Endothelial cell (in vitro differentiated cells): ENCODE measurements around the gene NDUFB7. TPM values are rescaled to one million over a fixed set of nuclear protein-coding genes. Genes with fewer than 3 reads are reported as not detected.
A peak's percentile ranks its signal among the peaks of the same experiment; 100 is the strongest.
"Not testable (repeated sequence)": the region's sequence is repeated elsewhere in the genome, so short reads cannot be mapped to it uniquely, and the experiment has no call there.

Experiments
- DNase-seq: peaks from one replicate; pipeline ENCODE4 v3.0.0; 2021; ENCODE audit warnings: low spot score
- H3K27ac Mint-ChIP-seq: one replicate; pipeline ENCODE4 v1.8.0; 2021; ENCODE audit warnings: mixed read lengths, inconsistent platforms; ENCODE audit not compliant: unreplicated experiment
- H3K27me3 Mint-ChIP-seq: one replicate; pipeline ENCODE4 v1.8.0; 2021; ENCODE audit warnings: mild to moderate bottlenecking, moderate library complexity, mixed read lengths, inconsistent platforms; ENCODE audit not compliant: unreplicated experiment
- H3K36me3 Mint-ChIP-seq: one replicate; pipeline ENCODE4 v1.8.0; 2021; ENCODE audit warnings: mild to moderate bottlenecking, low read depth, mixed read lengths, inconsistent platforms; ENCODE audit not compliant: unreplicated experiment
- H3K4me1 Mint-ChIP-seq: one replicate; pipeline ENCODE4 v1.8.0; 2021; ENCODE audit warnings: mild to moderate bottlenecking, mixed read lengths, inconsistent platforms; ENCODE audit not compliant: unreplicated experiment
- H3K4me3 Mint-ChIP-seq: one replicate; pipeline ENCODE4 v1.8.0; 2021; ENCODE audit warnings: mild to moderate bottlenecking, mixed read lengths, inconsistent platforms; ENCODE audit not compliant: unreplicated experiment
- H3K9me3 Mint-ChIP-seq: one replicate; pipeline ENCODE4 v1.8.0; 2021; ENCODE audit warnings: mixed read lengths, inconsistent platforms; ENCODE audit not compliant: unreplicated experiment
- CTCF ChIP-seq: fragments of 200-600 bp; sonication (generic); IDR thresholded peaks from one replicate; pipeline ENCODE4 v1.5.0; 2021; ENCODE audit warnings: antibody characterized with exemption; ENCODE audit not compliant: unreplicated experiment
- long read RNA-seq: library from polyadenylated mRNA; unstranded; transcript quantifications from one replicate; pipeline ENCODE4 v2.0.0, GENCODE V29; 2020; ENCODE audit not compliant: unreplicated experiment
- total RNA-seq: library from RNA; stranded (reverse); fragmentation: NEBNext Ultra II Directional; extraction: Animal tissue kit (Norgen Biotek cat#: 25700); gene quantifications from one replicate; pipeline ENCODE4 v1.2.1, GENCODE V29; 2021; ENCODE audit not compliant: unreplicated experiment

The NDUFB7 gene
- total RNA-seq: 122 TPM
- long read RNA-seq, transcript NDUFB7-201 (3 exons, 531 nt): major isoform, 95 of 97 reads
- long read RNA-seq, partial matches to known transcripts: 0 of 97 reads
- long read RNA-seq, other reads (novel, unspliced or antisense): 2 of 97 reads

DNA sequence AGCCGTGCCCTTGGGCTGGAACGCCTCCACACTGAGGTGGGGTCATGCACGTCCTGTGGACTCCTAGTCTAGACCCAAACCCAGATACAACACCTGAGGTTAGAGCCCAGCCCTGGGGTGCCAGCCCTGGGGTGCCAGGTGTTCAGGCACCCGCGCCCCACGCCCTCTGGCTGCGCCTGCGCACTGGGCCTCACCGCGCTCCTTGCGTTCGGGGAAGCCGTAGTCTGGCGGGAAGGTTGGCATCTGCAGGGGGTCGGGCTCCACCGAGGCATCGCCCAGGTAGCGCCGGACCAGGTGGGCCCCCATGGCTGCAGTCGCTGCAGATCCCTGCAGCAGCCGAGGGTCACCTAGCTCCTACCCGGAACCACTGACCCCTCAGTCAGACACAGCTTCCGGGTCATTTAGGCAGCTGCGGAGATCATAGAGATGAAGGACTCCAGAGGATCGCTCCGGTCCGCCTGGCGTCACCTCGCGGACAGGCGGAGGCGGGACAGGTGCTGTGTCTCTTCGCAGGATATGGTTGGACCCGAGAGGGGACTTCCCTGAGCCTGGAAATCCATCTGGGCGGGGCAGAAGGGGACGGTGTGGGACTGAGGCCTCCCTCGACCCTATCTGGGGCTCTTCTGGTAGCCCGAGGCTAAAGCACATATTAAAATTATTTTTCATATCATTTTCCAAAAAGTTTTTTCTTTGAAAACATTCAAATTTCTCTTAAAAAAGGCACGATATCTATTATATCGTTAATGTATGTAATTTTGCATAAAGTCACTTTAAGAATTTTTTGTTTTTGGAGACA is at the start of gene NDUFB7:
TSS of gene NDUFB7 (minus strand) at position 372 of the 796 bp plus-strand sequence. CDS start at position 306, 66 bp downstream.
- peak; percentile 83 for DNase-seq
- Mint-ChIP-seq H3K27ac (peak within 1 kb of the TSS; percentile 77), H3K27me3 (peaks cover 14% of the 10 kb centered on the region), H3K4me3 (peak within 1 kb of the TSS; percentile 96), H3K4me1 (peaks cover 2% of the 10 kb centered on the region), H3K9me3 (no peaks in the 10 kb centered on the region), H3K36me3 (peaks cover 12% of the 10 kb centered on the region)
- TF ChIP-seq CTCF: no peak

DNA sequence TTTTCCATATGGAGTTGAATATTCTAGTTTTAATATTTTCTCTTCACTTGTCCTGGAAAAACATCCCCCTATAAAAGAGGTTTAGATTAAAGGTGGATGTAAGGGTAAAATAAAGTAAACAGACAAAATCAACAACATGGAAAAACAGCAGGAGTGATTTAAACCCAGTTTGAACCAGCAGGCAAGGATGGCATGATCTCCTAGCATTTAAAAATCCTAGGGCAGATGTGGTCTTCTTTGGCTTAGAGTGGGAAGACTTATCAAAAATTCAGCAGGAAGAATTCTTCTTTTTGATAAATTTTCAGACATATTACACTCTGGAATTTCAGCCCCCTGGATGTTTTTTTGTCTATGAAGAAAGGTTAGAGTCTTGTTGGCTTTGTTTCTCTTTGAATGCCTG is 47.5 kb upstream of the NDUFB7 start:
- peaks cover 12% of the 10 kb centered on the region for H3K9me3 Mint-ChIP-seq
- no peak overlapping the region for H3K4me3 Mint-ChIP-seq
- no peak for DNase-seq
- H3K4me1 Mint-ChIP-seq: no peaks in the 10 kb centered on the region
- no peak overlapping the region for H3K27ac Mint-ChIP-seq
- TF ChIP-seq CTCF: no peak
- H3K36me3 Mint-ChIP-seq: no peaks in the 10 kb centered on the region
- peaks cover 6% of the 10 kb centered on the region for H3K27me3 Mint-ChIP-seq

- no peak for TF ChIP-seq CTCF
- H3K27ac Mint-ChIP-seq: no peak overlapping the region
- DNase-seq: no peak
- peak overlapping the region; percentile 11 for H3K4me3 Mint-ChIP-seq
- H3K27me3 Mint-ChIP-seq: peaks cover 5% of the 10 kb centered on the region
- H3K4me1 Mint-ChIP-seq: no peaks in the 10 kb centered on the region
- H3K9me3 Mint-ChIP-seq: peaks cover 8% of the 10 kb centered on the region
- no peaks in the 10 kb centered on the region for H3K36me3 Mint-ChIP-seq
These were observed 44.5 kb upstream of the NDUFB7 start for GRCh38 chr19:14616407-14616806.

- Mint-ChIP-seq H3K36me3 (peaks cover 4% of the 10 kb centered on the region), H3K4me1 (no peaks in the 10 kb centered on the region), H3K27ac (no peak overlapping the region), H3K27me3 (peaks cover 5% of the 10 kb centered on the region), H3K9me3 (peaks cover 8% of the 10 kb centered on the region), H3K4me3 (no peak overlapping the region)
- DNase-seq: no peak
- TF ChIP-seq CTCF: no peak
These were observed 43.8 kb upstream of the NDUFB7 start for GRCh38 chr19:14615623-14616022.

GRCh38 chr19:14614099-14614412 is 42.2 kb upstream of the NDUFB7 start:
- Mint-ChIP-seq H3K4me1 (no peaks in the 10 kb centered on the region), H3K27me3 (peaks cover 5% of the 10 kb centered on the region), H3K27ac (no peak overlapping the region), H3K36me3 (peaks cover 4% of the 10 kb centered on the region), H3K9me3 (peaks cover 8% of the 10 kb centered on the region), H3K4me3 (no peak overlapping the region)
- no peak for DNase-seq
- TF ChIP-seq CTCF: no peak

GRCh38 chr19:14613399-14614098 is 41.7 kb upstream of the NDUFB7 start:
- not testable (repeated sequence) for H3K4me1 Mint-ChIP-seq, H3K36me3 Mint-ChIP-seq, H3K4me3 Mint-ChIP-seq, H3K27ac Mint-ChIP-seq, H3K9me3 Mint-ChIP-seq, DNase-seq, H3K27me3 Mint-ChIP-seq
